Progenitor cell of endocrine pancreas (in vitro differentiated cells): ENCODE results near the gene CNIH1. TPM values are rescaled to one million over a fixed set of nuclear protein-coding genes. Genes with fewer than 3 reads are reported as not detected.

ENCODE experiments used
- DNase-seq: peaks from one replicate; pipeline ENCODE4 v3.0.0; 2021; ENCODE audit warnings: low spot score; ENCODE audit not compliant: unreplicated experiment
- H3K27ac Mint-ChIP-seq: 2 replicates; pipeline ENCODE4 v1.8.0; 2021; ENCODE audit warnings: mild to moderate bottlenecking, moderate library complexity, mixed read lengths
- H3K27me3 Mint-ChIP-seq: 2 replicates; pipeline ENCODE4 v1.8.0; 2021; ENCODE audit warnings: mixed read lengths
- H3K36me3 Mint-ChIP-seq: 2 replicates; pipeline ENCODE4 v1.8.0; 2022; ENCODE audit warnings: mixed read lengths; ENCODE audit not compliant: insufficient read depth
- H3K4me1 Mint-ChIP-seq: 2 replicates; pipeline ENCODE4 v1.8.0; 2021; ENCODE audit warnings: low read depth, mixed read lengths
- H3K4me3 Mint-ChIP-seq: 2 replicates; pipeline ENCODE4 v1.8.0; 2021; ENCODE audit warnings: low read depth, mild to moderate bottlenecking, moderate library complexity, mixed read lengths
- H3K9me3 Mint-ChIP-seq: 2 replicates; pipeline ENCODE4 v1.8.0; 2021; ENCODE audit warnings: low read depth, mixed read lengths
- CTCF ChIP-seq: fragments of 200-600 bp; sonication (generic); IDR thresholded peaks from one replicate; pipeline ENCODE4 v1.5.0; 2021; ENCODE audit warnings: antibody characterized with exemption, mild to moderate bottlenecking; ENCODE audit not compliant: unreplicated experiment
- total RNA-seq: library from RNA; stranded (reverse); gene quantifications from 2 replicates; pipeline ENCODE4 v1.2.1, GENCODE V29; 2021

CNIH1 gene
- total RNA-seq, 1 donor from 2014 or later: 106 TPM

- H3K27me3 Mint-ChIP-seq: no peaks in the 10 kb centered on the region
- H3K36me3 Mint-ChIP-seq: no peaks in the 10 kb centered on the region
- TF ChIP-seq CTCF: no peak
- H3K4me3 Mint-ChIP-seq: no peak overlapping the region
- DNase-seq: no peak
- no peak overlapping the region for H3K27ac Mint-ChIP-seq
- peaks cover 5% of the 10 kb centered on the region for H3K4me1 Mint-ChIP-seq
- peaks cover 9% of the 10 kb centered on the region for H3K9me3 Mint-ChIP-seq
Observed at GRCh38 chr14:54377501-54377900, 63.7 kb downstream of the CNIH1 start.

- Mint-ChIP-seq H3K36me3 (no peaks in the 10 kb centered on the region), H3K4me3 (no peak overlapping the region), H3K9me3 (no peaks in the 10 kb centered on the region), H3K27me3 (no peaks in the 10 kb centered on the region), H3K4me1 (peaks cover 7% of the 10 kb centered on the region), H3K27ac (no peak overlapping the region)
- no peak for TF ChIP-seq CTCF
- no peak for DNase-seq
Observed at GRCh38 chr14:54374117-54374884, 66.9 kb downstream of the CNIH1 start.

Other genes starting within 250 kb of the CNIH1 start
- gene CDKN3, start 44.4 kb downstream of the CNIH1 start, total RNA-seq: 20.2 and 20.5 TPM in 2 replicates
- gene GMFB, start 47.6 kb upstream of the CNIH1 start, total RNA-seq: 47.6 and 57.5 TPM in 2 replicates
- gene CGRRF1, start 68.5 kb upstream of the CNIH1 start, total RNA-seq: 16.9 and 19.3 TPM in 2 replicates
- gene SAMD4A, start 125.8 kb upstream of the CNIH1 start, total RNA-seq: 9.1 and 10.8 TPM in 2 replicates